Thoracic aorta (tissue), 2 donors: ENCODE measurements around the gene VWA8. TPM values are rescaled to one million over a fixed set of nuclear protein-coding genes. Genes with fewer than 3 reads are reported as not detected.

Experiments
- ATAC-seq: fragments of 150-250 bp; one replicate; pipeline ENCODE4 v1.8.0; 2017; ENCODE audit warnings: low read depth; ENCODE audit not compliant: insufficient number of reproducible peaks, low FRiP score
- DNase-seq: peaks from one replicate; pipeline ENCODE4 v3.0.0-alpha.2; 2020; ENCODE audit warnings: low spot score
- H3K27ac ChIP-seq, 2 donors: fragments of 200-600 bp; sonication (generic); 1 replicate in 1 of 2; 2 replicates in 1 of 2; pipeline ENCODE4 v1.5.1; 2016; ENCODE audit warnings: mild to moderate bottlenecking in 2 of 2, moderate library complexity in 2 of 2
- H3K27me3 ChIP-seq: fragments of 200-600 bp; sonication (generic); replicated peaks from 2 replicates; pipeline ENCODE4 v1.6.0; 2016; ENCODE audit warnings: mild to moderate bottlenecking; ENCODE audit not compliant: insufficient read depth
- H3K36me3 ChIP-seq: fragments of 200-600 bp; sonication (generic); one replicate; pipeline ENCODE4 v1.5.1; 2016
- H3K4me1 ChIP-seq, 2 donors: fragments of 200-600 bp; sonication (generic); 1 replicate in 1 of 2; 2 replicates in 1 of 2; pipeline versions ENCODE4 v1.5.1 to v1.6.0; 2016; ENCODE audit warnings: low read depth in 2 of 2, mild to moderate bottlenecking in 1 of 2; ENCODE audit not compliant: control insufficient read depth in 1 of 2
- H3K4me3 ChIP-seq: fragments of 200-600 bp; sonication (generic); 2 replicates; pipeline ENCODE4 v1.5.1; 2016; ENCODE audit warnings: mild to moderate bottlenecking
- H3K9me3 ChIP-seq: fragments of 200-600 bp; sonication (generic); 2 replicates; pipeline ENCODE4 v1.5.1; 2016
- CTCF ChIP-seq: fragments of 200-600 bp; sonication (generic); IDR thresholded peaks from one replicate; pipeline ENCODE4 v1.5.1; 2019; ENCODE audit warnings: antibody characterized with exemption
- total RNA-seq, 2 donors: library from RNA; depleted of rRNA; stranded (reverse); fragments of >200 nt; gene quantifications; one replicate each; pipeline versions ENCODE4 v1.1.0 to v1.2.3, GENCODE V29; 2016

The VWA8 gene
- total RNA-seq, 2 donors from 2014 or later = 19.8 to 25.3 TPM

GRCh38 chr13:41568972-41569351 lies 391.9 kb downstream of the VWA8 start:
- H3K36me3 ChIP-seq = no peaks in the 10 kb centered on the region
- ATAC-seq = no peak
- peak; percentile 28 for TF ChIP-seq CTCF
- no peak overlapping the region for H3K27ac ChIP-seq
- DNase-seq = no peak
- no peaks in the 10 kb centered on the region for H3K9me3 ChIP-seq
- H3K27me3 ChIP-seq = no peaks in the 10 kb centered on the region
- no peak overlapping the region for H3K4me3 ChIP-seq
- peaks cover 14 to 16% of the 10 kb centered on the region in 2 donors for H3K4me1 ChIP-seq

DNA sequence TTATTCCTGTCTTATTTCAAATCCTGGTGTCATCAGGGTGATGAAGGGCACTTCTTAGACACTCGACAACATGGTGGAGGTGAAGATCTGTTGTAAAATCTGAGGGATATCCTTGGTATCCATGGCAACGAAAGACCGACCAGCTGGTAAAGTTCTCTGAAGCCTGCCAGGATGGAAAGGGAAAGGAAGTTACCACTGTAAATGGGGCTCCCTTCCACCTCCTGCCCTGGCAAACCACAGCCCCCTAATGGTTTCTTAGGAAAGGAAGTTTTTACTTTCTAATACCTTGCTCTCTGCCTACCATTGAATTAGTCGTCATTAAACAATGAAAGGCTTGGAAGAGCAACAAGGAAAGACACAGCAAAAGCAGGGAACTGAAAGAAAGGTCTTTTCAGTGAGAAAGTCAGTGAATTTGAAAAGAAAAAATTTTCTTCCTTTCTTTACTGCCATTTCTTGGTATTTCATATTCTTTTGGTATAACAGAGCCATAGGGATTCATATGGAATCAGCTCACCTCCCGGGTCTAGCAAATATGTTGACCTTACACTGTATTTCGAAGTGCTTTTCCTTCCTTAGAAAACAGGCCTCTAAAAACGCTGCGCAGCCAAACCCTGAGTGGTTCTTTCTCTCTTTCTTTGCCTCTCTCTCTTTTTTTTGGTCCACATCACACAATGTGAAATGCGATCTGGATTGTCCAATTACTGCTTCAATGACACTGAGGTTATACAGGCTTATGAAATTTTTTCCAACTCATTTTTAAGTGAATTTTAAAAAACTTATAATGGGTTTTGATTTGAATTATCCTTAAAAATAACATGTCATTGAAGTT lies 392.6 kb downstream of the VWA8 start:
- TF ChIP-seq CTCF = no peak
- no peak for DNase-seq
- Histone ChIP-seq H3K27me3 (no peaks in the 10 kb centered on the region), H3K27ac (no peak overlapping the region), H3K9me3 (no peaks in the 10 kb centered on the region), H3K4me3 (no peak overlapping the region), H3K36me3 (no peaks in the 10 kb centered on the region), H3K4me1 (peaks cover 14 to 16% of the 10 kb centered on the region in 2 donors)
- no peak for ATAC-seq

DNA sequence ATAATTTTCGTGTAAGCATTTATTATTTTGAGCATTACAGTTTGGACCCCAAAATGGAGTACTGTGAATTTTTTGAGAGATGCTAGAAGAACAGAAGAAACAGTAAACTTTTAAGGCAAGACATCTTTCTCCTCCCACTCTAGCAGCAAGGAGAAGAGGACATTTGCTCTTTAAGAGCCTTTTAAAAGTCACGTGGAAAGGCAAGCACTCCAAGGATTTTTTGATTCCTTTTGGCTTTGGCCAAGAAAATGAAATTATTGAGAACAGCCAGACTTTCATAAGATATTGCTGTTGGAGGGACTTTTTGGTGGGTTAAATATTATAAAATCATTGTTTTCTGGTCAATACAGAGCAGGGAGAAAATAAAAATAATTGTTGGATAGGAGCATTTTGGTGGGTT lies 393.5 kb downstream of the VWA8 start:
- no peaks in the 10 kb centered on the region for H3K9me3 ChIP-seq
- H3K4me1 ChIP-seq = peaks cover 16 to 17% of the 10 kb centered on the region in 2 donors
- H3K36me3 ChIP-seq = no peaks in the 10 kb centered on the region
- no peak overlapping the region for H3K4me3 ChIP-seq
- ATAC-seq (no peak), DNase-seq (no peak)
- H3K27ac ChIP-seq = no peak overlapping the region
- H3K27me3 ChIP-seq = no peaks in the 10 kb centered on the region
- TF ChIP-seq CTCF = no peak

DNA sequence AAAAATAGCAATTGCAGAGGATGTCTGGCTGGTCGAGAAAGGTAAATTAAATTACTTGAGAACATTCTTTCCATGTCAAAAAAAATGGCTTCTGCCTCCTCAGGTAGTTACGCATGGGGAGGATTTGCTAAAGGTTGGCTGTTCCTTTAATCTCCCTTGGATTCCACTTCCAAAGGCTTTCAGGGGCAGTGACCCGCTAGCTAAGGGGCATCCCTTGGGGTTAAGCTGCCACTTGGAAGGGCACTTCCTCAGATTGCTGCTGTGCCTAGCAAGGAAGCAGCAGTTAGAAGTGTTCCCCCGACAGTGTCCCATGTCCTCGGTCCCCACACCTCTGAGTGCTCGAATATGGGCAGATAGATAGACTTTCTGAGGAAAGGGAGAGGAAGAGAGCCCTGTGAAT lies 395.1 kb downstream of the VWA8 start:
- ATAC-seq (no peak), DNase-seq (no peak)
- no peaks in the 10 kb centered on the region for H3K9me3 ChIP-seq
- peaks cover 16 to 25% of the 10 kb centered on the region in 2 donors for H3K4me1 ChIP-seq
- no peak for TF ChIP-seq CTCF
- no peak overlapping the region for H3K4me3 ChIP-seq
- no peaks in the 10 kb centered on the region for H3K27me3 ChIP-seq
- no peaks in the 10 kb centered on the region for H3K36me3 ChIP-seq
- no peak overlapping the region for H3K27ac ChIP-seq

GRCh38 chr13:41565216-41565615 lies 395.7 kb downstream of the VWA8 start:
- H3K27me3 ChIP-seq = no peaks in the 10 kb centered on the region
- no peak overlapping the region for H3K4me3 ChIP-seq
- no peak for ATAC-seq
- peaks cover 16 to 25% of the 10 kb centered on the region in 2 donors for H3K4me1 ChIP-seq
- no peak overlapping the region for H3K27ac ChIP-seq
- no peaks in the 10 kb centered on the region for H3K9me3 ChIP-seq
- no peaks in the 10 kb centered on the region for H3K36me3 ChIP-seq
- no peak for DNase-seq
- TF ChIP-seq CTCF = no peak
